Fibroblast of pulmonary artery (primary cell): ENCODE measurements around the gene PRKCQ.

Experiments used
- DNase-seq: peaks from one replicate; pipeline ENCODE4 v3.0.0-alpha.2; 2010; ENCODE audit warnings: low read depth
- H3K4me3 ChIP-seq: replicated peaks from 2 replicates; pipeline ENCODE4 v1.5.1; 2011; ENCODE audit warnings: low read depth, mild to moderate bottlenecking, control low read depth, low read length, moderate library complexity
- CTCF ChIP-seq: IDR thresholded peaks from 2 replicates; pipeline ENCODE4 v1.5.1; 2011; ENCODE audit warnings: mild to moderate bottlenecking, control low read depth, low read length, inconsistent platforms; ENCODE audit errors: missing control alignments

PRKCQ gene

GRCh38 chr10:6401558-6402348 lies 178.3 kb downstream of the PRKCQ start:
- peak; percentile 94 for DNase-seq
- peak; percentile 77 for TF ChIP-seq CTCF
- H3K4me3 ChIP-seq: peak overlapping the region; percentile 39

- TF ChIP-seq CTCF: no peak
- no peak overlapping the region for H3K4me3 ChIP-seq
- no peak for DNase-seq
These were observed 179.1 kb downstream of the PRKCQ start for GRCh38 chr10:6400821-6401465.

GRCh38 chr10:6400331-6400730 lies 179.7 kb downstream of the PRKCQ start:
- H3K4me3 ChIP-seq: no peak overlapping the region
- TF ChIP-seq CTCF: no peak
- DNase-seq: no peak

- no peak for TF ChIP-seq CTCF
- no peak overlapping the region for H3K4me3 ChIP-seq
- DNase-seq: no peak
These were observed 180.2 kb downstream of the PRKCQ start for GRCh38 chr10:6399879-6400278.

- DNase-seq: no peak
These were observed 180.8 kb downstream of the PRKCQ start for GRCh38 chr10:6399231-6399741.

GRCh38 chr10:6398399-6398798 lies 181.7 kb downstream of the PRKCQ start:
- TF ChIP-seq CTCF: no peak
- DNase-seq: no peak
- no peak overlapping the region for H3K4me3 ChIP-seq

More at GRCh38 chr10:6399231-6399741, 180.8 kb downstream of the PRKCQ start:
- H3K4me3 ChIP-seq: no peak overlapping the region
- no peak for TF ChIP-seq CTCF
